Fibroblast of peridontal ligament (primary cell): ENCODE results near the gene TUBD1.
"Not testable (repeated sequence)": the region's sequence is repeated elsewhere in the genome, so short reads cannot be mapped to it uniquely, and the experiment has no call there.

Source experiments
- DNase-seq: peaks from one replicate; pipeline ENCODE4 v3.0.0-alpha.2; 2010; ENCODE audit errors: extremely low read depth

Gene TUBD1

GRCh38 chr17:59874376-59874775 is 18.4 kb downstream of the TUBD1 start:
- DNase-seq: no peak

DNA sequence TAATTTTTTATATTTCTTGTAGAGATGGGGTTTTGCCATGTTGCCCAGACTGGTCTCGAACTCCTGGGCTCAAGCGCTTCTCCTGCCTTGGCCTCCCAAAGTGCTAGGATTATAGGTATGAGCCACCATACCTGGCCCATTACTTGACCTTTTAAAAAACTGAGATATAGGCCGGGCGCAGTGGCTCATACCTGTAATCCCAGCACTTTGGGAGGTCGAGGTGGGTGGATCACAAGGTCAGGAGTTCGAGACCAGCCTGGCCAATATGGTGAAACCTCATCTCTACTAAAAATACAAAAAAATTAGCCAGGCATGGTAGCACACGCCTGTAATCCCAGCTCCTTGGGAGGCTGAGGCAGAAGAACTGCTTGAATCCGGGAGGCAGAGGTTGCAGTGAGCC is 19.3 kb downstream of the TUBD1 start:
- not testable (repeated sequence) for DNase-seq

GRCh38 chr17:59872351-59872750 is 20.4 kb downstream of the TUBD1 start:
- no peak for DNase-seq

DNA sequence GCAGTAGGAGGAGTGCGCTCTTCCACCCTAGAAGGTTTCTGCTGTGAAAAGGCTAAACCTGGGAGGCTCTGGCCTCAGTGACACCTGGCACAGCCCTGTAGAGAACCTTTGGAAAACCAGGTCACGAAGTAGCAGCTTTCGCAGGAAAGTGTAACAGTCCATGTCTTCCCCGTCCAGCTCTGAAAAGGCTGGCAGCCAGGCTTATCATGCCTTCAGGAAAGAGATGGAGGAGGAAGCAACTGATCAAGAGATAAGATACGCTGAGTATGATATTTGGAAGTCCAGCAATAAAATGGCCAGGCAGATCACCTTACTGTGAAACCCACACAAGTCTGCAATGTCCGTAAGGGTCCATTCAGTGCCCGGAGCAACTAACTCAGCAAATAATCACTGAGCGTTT is 22.3 kb downstream of the TUBD1 start:
- DNase-seq: no peak

DNA sequence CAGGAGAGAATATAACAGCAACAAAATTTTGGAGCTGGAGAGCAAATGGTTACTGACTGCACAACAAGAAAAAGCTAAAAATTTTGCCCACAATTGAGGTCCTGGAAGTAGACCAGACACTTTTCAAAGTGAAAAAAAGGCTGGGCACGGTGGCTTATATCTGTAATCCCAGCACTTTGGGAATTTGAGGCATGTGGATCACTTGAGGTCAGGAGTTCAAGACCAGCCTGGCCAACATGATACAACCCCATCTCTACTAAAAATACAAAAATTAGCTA is 22.9 kb downstream of the TUBD1 start:
- DNase-seq: no peak

DNA sequence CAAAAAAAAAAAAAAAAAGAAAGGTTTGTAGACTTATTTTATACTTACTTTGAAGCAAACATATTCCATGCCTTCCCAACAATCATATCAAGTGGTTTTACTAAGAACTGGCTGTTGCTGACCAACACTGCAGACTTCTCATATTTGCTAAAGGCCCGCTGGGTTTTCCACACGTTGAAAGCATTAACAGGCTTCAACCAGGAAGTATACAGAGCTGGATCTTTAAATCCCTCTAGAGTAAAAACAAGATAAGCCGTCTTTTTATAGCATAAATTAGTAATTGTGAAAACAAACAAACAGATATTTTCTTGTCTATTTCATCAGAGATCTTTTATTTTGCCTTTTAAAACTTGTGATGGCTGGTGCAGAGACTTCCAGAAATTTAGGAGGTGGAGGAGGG is 29.1 kb downstream of the TUBD1 start:
- DNase-seq: no peak

DNA sequence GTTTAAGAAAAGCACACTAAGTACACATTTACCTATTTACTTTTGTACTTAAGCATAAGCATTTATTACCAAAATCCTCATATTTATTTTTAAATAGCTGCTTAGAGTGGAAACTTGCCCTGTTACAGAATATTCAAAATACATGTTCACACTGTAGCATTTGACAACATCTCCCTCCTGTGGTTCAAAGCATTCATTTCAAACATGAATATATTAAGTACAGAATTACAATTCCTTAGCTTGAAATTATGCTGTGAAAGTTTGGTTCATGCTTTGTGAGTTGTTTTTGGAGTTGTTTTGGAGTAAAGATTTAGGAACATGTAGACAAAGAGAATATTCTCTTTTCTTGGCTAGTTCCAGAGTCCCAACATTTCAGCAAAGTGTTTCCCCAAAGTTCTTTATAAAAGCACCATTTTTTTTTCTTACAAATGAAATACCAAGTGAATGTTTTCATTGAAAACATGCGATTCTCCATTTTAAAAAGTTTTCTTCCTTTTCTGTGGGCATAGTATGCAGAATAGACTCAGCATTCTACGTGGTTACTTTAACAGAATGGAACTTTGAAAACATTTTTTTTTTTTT is 33.2 kb downstream of the TUBD1 start:
- DNase-seq: peak; percentile 89

- no peak for DNase-seq
These were observed 33.8 kb downstream of the TUBD1 start for GRCh38 chr17:59858932-59859331.

GRCh38 chr17:59858167-59858816 is 34.5 kb downstream of the TUBD1 start:
- DNase-seq: peak; percentile 69

DNA sequence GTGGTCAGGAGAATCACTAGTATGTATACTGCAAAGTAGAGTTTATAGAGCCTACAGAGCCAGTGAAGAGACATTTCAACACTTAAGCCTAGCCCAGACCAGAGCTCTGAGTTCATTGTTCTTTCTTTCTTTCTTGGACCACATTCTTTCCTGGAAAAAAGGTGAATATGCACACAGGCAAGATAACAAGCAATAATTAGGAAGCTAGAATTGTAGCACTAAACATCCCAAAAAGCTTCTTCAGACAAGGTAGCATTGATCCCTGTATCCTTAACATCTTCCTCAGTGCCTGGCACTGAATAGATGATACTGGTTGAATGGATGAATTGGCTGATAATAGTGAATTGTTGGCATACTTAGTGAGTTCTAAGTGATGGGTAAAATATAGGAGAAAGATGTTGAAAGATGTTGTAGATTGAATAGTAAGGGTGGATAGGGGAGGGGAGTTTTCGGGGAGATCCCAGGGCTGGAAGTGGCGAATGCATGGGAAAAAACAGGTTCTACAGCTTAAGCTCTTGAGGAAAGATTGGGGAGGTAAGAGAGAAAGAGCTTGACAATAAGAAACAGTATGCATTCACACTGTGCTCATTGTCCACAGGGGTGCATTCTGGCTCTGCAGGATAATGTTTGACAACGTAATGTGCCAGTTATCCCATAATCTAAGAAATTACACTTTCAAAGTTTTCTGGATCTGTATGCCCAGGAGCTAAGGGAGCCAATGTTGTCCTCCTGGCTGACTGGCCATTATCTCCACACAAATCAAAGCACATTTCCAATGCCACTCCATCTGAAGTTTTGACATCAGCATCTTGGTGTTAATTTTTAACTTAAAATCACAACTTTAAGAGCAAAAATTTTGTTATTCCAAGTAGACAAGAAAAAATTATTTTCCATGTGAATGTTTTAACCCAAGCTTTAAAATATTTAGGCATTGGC is 35.6 kb downstream of the TUBD1 start:
- no peak for DNase-seq

DNA sequence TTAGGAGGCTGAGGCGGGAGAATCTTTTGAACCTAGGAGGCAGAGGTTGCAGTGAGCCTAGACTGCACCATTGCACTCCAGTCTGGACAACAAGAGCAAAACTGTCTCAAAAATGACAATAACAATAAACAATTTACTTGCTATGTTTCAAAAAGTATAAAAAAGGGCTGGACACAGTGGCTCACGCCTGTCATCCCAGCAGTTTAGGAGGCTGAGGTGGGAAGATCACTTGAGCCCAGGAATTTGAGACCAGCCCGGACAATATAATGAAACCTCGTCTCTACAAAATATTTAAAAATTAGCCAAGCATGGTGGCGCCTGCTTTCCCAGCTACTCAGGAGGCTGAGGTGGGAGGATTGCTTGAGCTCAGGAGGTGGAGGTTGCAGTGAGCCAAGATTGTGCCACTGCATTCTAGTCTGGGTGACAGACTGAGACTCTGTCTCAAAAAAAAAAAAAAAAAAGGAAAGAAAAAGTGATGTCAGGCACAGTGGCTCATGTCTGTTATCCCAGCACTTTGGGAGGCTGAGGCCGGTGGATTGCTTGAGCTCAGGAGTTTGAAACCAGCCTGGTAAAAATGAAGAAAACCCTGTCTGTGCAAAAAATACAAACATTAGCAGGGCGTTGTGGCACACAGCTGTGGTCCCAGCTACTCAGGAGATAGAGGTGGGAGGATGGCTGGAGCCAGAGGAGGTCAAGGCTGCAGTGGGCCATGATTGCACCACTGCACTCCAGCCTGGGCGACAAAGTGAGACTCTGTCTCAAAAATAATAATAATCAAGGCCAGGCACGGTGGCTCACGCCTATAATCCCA is 38.6 kb downstream of the TUBD1 start:
- DNase-seq: not testable (repeated sequence)

DNA sequence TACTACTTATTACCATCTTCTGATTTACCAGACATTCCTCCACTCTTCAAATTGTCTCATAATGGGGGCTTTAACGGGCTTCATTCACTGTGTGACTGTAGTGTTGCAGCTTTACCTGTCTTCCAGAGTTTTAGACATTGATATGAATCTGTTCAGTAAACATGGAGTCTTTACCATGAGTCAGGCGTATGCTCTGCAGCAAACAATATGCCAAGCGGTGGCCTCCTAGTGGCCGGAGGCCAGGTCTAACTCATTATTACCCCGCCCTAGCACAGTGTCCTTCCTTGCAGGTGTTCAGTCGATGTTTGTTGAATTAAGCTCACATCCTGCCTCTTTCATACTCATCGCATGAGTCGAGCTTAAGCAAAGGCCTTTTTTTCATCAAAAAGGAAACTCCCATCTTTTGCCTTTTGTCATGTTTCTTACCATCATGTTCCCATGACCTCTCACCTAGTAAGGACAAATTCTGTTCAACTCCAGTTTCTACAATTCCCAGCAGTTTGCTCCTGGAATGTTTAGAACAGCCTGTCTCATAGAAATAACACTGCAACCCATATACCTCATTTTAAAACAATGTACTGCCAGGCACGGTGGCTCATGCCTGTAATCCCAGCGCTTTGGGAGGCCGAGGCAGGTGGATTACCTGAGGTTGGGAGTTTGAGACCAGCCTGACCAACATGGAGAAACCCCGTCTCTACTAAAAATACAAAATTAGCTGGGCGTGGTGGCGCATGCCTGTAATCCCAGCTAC is 39.4 kb downstream of the TUBD1 start:
- DNase-seq: peak; percentile 81

DNA sequence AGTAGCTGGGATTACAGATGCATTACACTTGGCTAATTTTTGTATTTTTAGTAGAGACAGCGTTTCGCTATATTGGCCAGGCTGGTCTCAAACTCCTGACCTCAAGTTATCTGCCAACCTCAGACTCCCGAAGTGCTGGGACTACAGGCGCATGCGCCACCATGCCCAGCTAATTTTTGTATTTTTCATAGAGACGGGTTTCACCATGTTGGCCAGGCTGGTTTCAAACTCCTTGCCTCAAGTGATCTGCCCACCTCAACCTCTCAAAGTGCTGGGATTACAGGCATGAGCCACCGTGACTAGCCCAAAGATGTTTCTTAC is 39.9 kb downstream of the TUBD1 start:
- DNase-seq: not testable (repeated sequence)

GRCh38 chr17:59851439-59852375 is 41.0 kb downstream of the TUBD1 start:
- peak; percentile 96 for DNase-seq

DNA sequence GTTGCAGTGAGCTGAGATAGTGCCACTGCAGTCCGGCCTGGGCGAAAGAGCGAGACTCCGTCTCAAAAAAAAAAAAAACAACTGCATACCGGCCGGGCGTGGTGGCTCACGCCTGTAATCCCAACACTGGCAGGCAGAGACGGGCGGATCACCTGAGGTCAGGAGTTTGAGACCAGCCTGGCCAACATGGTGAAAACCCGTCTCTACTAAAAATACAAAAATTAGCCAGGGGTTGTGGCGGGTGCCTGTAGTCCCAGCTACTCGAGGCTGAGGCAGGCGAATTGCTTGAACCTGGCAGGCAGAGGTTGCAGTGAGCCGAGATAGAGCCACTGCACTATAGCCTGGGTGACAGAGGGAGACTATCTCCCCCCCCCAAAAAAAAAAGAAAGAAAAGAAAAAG is 42.4 kb downstream of the TUBD1 start:
- DNase-seq: not testable (repeated sequence)

DNA sequence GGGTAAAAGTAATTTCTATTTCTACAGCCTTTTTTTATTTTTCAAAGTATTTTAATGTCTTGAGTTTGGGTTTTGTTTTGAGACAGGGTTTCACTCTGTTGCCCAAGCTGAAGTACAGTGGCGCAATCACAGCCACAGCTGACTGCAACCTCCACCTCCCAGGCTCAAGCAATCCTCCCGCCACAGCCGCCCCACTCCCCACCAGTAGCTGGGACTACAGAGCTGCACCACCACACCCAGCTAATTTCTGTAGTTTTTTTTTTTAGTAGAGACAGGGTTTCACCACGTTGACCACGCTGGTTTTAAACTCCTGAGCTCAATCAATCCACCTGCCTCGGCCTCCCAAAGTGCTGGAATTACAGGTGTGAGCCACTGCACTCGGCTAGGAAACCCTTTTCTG is 44.0 kb downstream of the TUBD1 start:
- peak; percentile 84 for DNase-seq

DNA sequence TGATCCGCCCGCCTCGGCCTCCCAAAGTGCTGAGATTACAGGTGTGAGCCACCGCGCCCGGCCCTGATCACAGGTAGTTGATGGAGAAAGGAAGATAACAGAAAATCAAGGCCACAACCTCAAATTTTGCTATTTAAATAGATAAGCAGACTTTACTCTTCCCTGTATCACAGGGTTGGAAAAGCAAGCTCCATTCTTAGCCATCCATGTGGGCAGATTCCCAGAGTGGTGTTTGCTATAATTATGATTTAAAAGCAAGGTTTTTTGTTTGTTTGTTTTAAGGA is 44.4 kb downstream of the TUBD1 start:
- no peak for DNase-seq

GRCh38 chr17:59846394-59847165 is 46.2 kb downstream of the TUBD1 start:
- peak; percentile 88 for DNase-seq

DNA sequence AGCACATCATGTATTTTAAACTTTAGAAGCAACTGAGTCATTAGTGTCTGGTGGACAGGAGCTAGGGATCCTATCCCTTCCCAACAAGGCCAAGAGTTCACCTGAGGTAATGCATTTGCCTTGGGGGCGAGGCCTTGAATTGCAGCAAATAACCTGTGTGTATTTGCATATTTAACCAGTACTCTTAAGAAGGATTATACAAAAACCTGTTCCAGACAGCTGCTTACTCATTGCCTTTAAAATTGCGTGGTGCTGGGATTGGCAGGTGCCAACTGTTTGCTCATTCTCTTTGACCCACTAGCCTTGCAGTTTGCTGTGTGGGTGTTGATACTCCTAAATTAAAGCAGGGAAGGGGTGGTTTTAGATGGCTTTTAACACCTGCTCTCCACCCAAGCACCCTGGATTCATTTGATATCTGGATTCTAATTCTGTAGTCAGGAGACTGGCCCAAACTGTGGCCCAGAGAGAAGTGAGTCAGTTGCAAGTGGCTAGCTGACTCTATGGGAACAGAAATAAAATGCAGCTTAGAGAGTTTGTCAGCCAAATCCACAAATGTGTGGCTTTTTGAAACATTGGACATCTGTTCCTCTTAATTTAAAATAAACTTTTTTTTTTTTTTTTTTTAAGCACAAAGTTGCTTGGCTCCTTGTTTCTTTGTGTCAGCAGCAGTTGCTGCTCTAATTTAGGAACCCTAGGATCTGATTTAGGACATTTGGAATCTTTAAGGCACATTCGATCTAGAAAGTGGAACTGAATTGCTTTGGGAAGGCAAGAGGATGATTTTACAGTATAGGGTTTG is 46.9 kb downstream of the TUBD1 start:
- peak; percentile 95 for DNase-seq
